ENCODE data around the gene OPCML. TPM values are rescaled to one million over a fixed set of nuclear protein-coding genes. Genes with fewer than 3 reads are reported as not detected.

Gene OPCML
- total and polyA plus RNA-seq, 2 of the 13 experiments (the other 11 are each of a cell fraction or from before 2014, with no cell fraction given) = not detected

DNA sequence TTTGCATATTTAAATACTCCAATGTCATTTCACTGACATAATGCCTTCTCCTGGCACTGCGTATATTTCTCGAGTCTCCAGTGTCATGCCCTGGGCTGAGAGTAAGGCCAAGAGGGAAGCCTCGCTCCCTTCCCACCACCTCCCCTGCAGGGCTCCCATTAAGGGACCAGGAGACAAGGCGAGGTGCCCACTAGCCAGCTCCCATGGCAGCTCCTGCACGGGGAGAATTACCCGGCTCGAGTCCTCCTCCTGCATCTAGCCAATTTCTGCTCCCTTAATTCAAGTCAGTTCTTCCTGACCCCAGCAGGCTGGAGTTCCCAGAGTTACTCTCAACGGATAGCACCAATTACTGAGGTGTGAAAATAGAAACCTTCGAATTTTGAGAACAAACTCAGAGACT lies 31.9 kb downstream of the OPCML start:
- Histone ChIP-seq H3K4me3 (replicated peaks in 1 of 3; ENCODE audit: insufficient read depth in 1 of 3, low read depth in 2 of 3, low read length in 3 of 3) (no peak overlapping the region), H4K20me1 (ENCODE audit: insufficient read depth, low read length) (no peaks in the 10 kb centered on the region), H3K36me3 (replicated peaks in 1 of 2; ENCODE audit: control insufficient read depth in 1 of 2, insufficient read depth in 2 of 2, low read length in 2 of 2) (no peaks in the 10 kb centered on the region), H3K27me3 (ENCODE audit: control insufficient read depth in 1 of 2, insufficient read depth in 2 of 2, low read length in 2 of 2) (peaks cover 0 to 7% of the 10 kb centered on the region in 2 experiments; a peak in 1 of 5 replicates), H3K4me1 (ENCODE audit: insufficient read depth, low read length) (no peaks in the 10 kb centered on the region), H3K27ac (ENCODE audit: extremely low read length, insufficient read depth, low read length) (no peak overlapping the region), H3K79me2 (ENCODE audit: insufficient read depth, low read length) (no peaks in the 10 kb centered on the region), H2AFZ (ENCODE audit: low read length) (no peak overlapping the region), H3K4me2 (ENCODE audit: low read depth, low read length) (no peak overlapping the region), H3K9ac (ENCODE audit: insufficient read depth, low read depth, low read length) (no peak overlapping the region), H3K9me3 (ENCODE audit: low read length) (no peaks in the 10 kb centered on the region)
- FAIRE-seq (no peak), DNase-seq (ENCODE audit: low spot score) (no peak), ATAC-seq (no peak)
- in situ Hi-C loops (cut with HindIII; ENCODE audit: extremely low pct_ligation_motif_present, low pct_unique_long_range_greater_than_20kb) = no loop called here
- ChIA-PET POLR2A (no interaction called here), CTCF (ENCODE audit: low intra/inter-chr PET ratio, low total read pairs) (no interaction called here)
- 5% methylated on average over 8 of the region's 9 CpGs for WGBS (ENCODE audit: low lambda C conversion rate)
- TF ChIP-seq GPN1 (CRISPR knock-in tag; IDR thresholded peaks at IDR 0.05; ENCODE audit: borderline replicate concordance) (no peak), SMAD9 (CRISPR knock-in tag; IDR thresholded peaks at IDR 0.05) (no peak), ADNP (CRISPR knock-in tag; IDR thresholded peaks at IDR 0.05) (no peak)
- TF ChIP-seq, protein P1, sequence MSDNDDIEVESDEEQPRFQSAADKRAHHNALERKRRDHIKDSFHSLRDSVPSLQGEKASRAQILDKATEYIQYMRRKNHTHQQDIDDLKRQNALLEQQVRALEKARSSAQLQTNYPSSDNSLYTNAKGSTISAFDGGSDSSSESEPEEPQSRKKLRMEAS (IDR thresholded peaks at IDR 0.05) = no peak
- TF ChIP-seq, protein P2, sequence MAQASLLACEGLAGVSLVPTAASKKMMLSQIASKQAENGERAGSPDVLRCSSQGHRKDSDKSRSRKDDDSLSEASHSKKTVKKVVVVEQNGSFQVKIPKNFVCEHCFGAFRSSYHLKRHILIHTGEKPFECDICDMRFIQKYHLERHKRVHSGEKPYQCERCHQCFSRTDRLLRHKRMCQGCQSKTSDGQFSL (CRISPR knock-in tag; IDR thresholded peaks at IDR 0.05) = no peak
- TF ChIP-seq, protein P3, sequence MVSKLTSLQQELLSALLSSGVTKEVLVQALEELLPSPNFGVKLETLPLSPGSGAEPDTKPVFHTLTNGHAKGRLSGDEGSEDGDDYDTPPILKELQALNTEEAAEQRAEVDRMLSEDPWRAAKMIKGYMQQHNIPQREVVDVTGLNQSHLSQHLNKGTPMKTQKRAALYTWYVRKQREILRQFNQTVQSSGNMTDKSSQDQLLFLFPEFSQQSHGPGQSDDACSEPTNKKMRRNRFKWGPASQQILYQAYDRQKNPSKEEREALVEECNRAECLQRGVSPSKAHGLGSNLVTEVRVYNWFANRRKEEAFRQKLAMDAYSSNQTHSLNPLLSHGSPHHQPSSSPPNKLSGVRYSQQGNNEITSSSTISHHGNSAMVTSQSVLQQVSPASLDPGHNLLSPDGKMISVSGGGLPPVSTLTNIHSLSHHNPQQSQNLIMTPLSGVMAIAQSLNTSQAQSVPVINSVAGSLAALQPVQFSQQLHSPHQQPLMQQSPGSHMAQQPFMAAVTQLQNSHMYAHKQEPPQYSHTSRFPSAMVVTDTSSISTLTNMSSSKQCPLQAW (CRISPR knock-in tag; IDR thresholded peaks at IDR 0.05) = no peak
- BruUV-seq (replicated peaks) = no TSS peak
- intact Hi-C loops (cut with micrococcal nuclease; ENCODE audit: unreplicated experiment) = no loop called here

DNA sequence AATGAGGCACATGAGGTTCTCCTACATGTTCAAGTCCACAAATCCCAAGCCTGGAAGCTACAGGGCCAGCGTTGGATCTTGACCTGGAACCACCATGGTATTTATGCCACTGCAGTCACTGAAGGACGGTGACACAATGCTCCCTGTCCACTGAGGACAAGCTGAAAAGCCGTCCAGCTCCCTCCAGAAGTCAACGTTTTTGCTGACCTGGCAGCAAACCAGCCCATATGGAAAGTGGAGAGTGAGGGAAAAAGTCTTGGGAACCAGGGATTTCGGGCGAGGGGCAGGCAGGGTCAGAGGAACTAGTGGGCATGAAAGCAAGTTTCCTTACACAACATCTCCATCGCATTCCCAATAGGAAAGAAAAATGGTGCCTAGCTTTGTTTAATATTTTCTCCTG lies 33.3 kb downstream of the OPCML start:
- Histone ChIP-seq H3K27me3 (ENCODE audit: control insufficient read depth in 1 of 2, insufficient read depth in 2 of 2, low read length in 2 of 2) (no peaks in the 10 kb centered on the region; a peak in 1 of 5 replicates), H3K4me1 (ENCODE audit: insufficient read depth, low read length) (no peaks in the 10 kb centered on the region), H3K79me2 (ENCODE audit: insufficient read depth, low read length) (no peaks in the 10 kb centered on the region), H3K27ac (ENCODE audit: extremely low read length, insufficient read depth, low read length) (no peak overlapping the region), H4K20me1 (ENCODE audit: insufficient read depth, low read length) (no peaks in the 10 kb centered on the region), H3K36me3 (replicated peaks in 1 of 2; ENCODE audit: control insufficient read depth in 1 of 2, insufficient read depth in 2 of 2, low read length in 2 of 2) (no peaks in the 10 kb centered on the region), H2AFZ (ENCODE audit: low read length) (no peak overlapping the region), H3K9me3 (ENCODE audit: low read length) (no peaks in the 10 kb centered on the region), H3K4me2 (ENCODE audit: low read depth, low read length) (no peak overlapping the region), H3K9ac (ENCODE audit: insufficient read depth, low read depth, low read length) (no peak overlapping the region), H3K4me3 (replicated peaks in 1 of 3; ENCODE audit: insufficient read depth in 1 of 3, low read depth in 2 of 3, low read length in 3 of 3) (no peak overlapping the region)
- FAIRE-seq (no peak), ATAC-seq (no peak), DNase-seq (ENCODE audit: low spot score) (no peak)
- ChIA-PET POLR2A (no interaction called here), CTCF (ENCODE audit: low intra/inter-chr PET ratio, low total read pairs) (no interaction called here)
- in situ Hi-C loops (cut with HindIII; ENCODE audit: extremely low pct_ligation_motif_present, low pct_unique_long_range_greater_than_20kb) = no loop called here
- 17% methylated on average over 6 of the region's 7 CpGs for WGBS (ENCODE audit: low lambda C conversion rate)
- no TSS peak for BruUV-seq (replicated peaks)
- intact Hi-C loops (cut with micrococcal nuclease; ENCODE audit: unreplicated experiment) = no loop called here
- TF ChIP-seq HNRNPH1 (optimal IDR thresholded peaks at IDR 0.05; ENCODE audit: low read depth, low read length) (no peak), ZNF205 (CRISPR knock-in tag; IDR thresholded peaks at IDR 0.05) (no peak)
- TF ChIP-seq, protein P4, sequence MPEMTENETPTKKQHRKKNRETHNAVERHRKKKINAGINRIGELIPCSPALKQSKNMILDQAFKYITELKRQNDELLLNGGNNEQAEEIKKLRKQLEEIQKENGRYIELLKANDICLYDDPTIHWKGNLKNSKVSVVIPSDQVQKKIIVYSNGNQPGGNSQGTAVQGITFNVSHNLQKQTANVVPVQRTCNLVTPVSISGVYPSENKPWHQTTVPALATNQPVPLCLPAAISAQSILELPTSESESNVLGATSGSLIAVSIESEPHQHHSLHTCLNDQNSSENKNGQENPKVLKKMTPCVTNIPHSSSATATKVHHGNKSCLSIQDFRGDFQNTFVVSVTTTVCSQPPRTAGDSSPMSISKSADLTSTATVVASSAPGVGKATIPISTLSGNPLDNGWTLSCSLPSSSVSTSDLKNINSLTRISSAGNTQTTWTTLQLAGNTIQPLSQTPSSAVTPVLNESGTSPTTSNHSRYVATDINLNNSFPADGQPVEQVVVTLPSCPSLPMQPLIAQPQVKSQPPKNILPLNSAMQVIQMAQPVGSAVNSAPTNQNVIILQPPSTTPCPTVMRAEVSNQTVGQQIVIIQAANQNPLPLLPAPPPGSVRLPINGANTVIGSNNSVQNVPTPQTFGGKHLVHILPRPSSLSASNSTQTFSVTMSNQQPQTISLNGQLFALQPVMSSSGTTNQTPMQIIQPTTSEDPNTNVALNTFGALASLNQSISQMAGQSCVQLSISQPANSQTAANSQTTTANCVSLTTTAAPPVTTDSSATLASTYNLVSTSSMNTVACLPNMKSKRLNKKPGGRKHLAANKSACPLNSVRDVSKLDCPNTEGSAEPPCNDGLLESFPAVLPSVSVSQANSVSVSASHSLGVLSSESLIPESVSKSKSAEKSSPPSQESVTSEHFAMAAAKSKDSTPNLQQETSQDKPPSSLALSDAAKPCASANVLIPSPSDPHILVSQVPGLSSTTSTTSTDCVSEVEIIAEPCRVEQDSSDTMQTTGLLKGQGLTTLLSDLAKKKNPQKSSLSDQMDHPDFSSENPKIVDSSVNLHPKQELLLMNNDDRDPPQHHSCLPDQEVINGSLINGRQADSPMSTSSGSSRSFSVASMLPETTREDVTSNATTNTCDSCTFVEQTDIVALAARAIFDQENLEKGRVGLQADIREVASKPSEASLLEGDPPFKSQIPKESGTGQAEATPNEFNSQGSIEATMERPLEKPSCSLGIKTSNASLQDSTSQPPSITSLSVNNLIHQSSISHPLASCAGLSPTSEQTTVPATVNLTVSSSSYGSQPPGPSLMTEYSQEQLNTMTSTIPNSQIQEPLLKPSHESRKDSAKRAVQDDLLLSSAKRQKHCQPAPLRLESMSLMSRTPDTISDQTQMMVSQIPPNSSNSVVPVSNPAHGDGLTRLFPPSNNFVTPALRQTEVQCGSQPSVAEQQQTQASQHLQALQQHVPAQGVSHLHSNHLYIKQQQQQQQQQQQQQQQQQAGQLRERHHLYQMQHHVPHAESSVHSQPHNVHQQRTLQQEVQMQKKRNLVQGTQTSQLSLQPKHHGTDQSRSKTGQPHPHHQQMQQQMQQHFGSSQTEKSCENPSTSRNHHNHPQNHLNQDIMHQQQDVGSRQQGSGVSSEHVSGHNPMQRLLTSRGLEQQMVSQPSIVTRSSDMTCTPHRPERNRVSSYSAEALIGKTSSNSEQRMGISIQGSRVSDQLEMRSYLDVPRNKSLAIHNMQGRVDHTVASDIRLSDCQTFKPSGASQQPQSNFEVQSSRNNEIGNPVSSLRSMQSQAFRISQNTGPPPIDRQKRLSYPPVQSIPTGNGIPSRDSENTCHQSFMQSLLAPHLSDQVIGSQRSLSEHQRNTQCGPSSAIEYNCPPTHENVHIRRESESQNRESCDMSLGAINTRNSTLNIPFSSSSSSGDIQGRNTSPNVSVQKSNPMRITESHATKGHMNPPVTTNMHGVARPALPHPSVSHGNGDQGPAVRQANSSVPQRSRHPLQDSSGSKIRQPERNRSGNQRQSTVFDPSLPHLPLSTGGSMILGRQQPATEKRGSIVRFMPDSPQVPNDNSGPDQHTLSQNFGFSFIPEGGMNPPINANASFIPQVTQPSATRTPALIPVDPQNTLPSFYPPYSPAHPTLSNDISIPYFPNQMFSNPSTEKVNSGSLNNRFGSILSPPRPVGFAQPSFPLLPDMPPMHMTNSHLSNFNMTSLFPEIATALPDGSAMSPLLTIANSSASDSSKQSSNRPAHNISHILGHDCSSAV (CRISPR knock-in tag; IDR thresholded peaks at IDR 0.05; ENCODE audit: borderline replicate concordance) = no peak

Measured in HepG2 (cell line).